ENCODE results near the gene SMIM15. TPM values are rescaled to one million over a fixed set of nuclear protein-coding genes. Genes with fewer than 3 reads are reported as not detected.

Gene SMIM15
- total RNA-seq, 6 donors from 2014 or later = 6.4 to 51.1 (median 35.3) TPM

DNA sequence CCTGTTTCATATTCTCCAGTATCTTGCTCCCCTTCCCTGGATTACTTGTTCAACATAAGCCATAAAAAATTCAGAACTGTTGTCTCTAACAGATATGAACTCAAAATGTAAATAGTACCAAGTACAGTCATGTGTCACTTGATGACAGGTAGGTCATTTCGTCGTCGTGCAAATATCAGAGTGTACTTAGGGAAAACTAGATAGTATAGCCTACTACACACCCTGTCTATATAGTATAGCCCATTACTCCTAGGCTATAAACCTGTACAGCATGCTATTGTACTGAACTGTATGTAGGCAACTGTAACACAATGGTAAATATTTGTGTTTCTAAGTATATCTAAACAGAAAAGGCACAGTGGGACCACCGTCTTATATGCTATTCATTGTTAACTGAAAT, 39.1 kb downstream of the SMIM15 start:
- Histone ChIP-seq H3K27me3 (no peaks in the 10 kb centered on the region), H3K36me3 (no peaks in the 10 kb centered on the region), H3K27ac (no peak overlapping the region), H3K4me1 (no peaks in the 10 kb centered on the region), H3K9me3 (no peaks in the 10 kb centered on the region), H3K4me3 (no peak overlapping the region)
- WGBS, 2 donors = 83% methylated on average over 4 of the region's 4 CpGs
- no peak for TF ChIP-seq POLR2A (IDR thresholded peaks at IDR 0.05)
- no peak for TF ChIP-seq POLR2AphosphoS5 (IDR thresholded peaks at IDR 0.05)
- TF ChIP-seq, protein P1, sequence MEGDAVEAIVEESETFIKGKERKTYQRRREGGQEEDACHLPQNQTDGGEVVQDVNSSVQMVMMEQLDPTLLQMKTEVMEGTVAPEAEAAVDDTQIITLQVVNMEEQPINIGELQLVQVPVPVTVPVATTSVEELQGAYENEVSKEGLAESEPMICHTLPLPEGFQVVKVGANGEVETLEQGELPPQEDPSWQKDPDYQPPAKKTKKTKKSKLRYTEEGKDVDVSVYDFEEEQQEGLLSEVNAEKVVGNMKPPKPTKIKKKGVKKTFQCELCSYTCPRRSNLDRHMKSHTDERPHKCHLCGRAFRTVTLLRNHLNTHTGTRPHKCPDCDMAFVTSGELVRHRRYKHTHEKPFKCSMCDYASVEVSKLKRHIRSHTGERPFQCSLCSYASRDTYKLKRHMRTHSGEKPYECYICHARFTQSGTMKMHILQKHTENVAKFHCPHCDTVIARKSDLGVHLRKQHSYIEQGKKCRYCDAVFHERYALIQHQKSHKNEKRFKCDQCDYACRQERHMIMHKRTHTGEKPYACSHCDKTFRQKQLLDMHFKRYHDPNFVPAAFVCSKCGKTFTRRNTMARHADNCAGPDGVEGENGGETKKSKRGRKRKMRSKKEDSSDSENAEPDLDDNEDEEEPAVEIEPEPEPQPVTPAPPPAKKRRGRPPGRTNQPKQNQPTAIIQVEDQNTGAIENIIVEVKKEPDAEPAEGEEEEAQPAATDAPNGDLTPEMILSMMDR (IDR thresholded peaks at IDR 0.05) = no peak
- TF ChIP-seq EP300 (IDR thresholded peaks at IDR 0.05) = no peak
- ATAC-seq (ENCODE audit: low FRiP score in 2 of 2) (no peak), DNase-seq (no peak)

DNA sequence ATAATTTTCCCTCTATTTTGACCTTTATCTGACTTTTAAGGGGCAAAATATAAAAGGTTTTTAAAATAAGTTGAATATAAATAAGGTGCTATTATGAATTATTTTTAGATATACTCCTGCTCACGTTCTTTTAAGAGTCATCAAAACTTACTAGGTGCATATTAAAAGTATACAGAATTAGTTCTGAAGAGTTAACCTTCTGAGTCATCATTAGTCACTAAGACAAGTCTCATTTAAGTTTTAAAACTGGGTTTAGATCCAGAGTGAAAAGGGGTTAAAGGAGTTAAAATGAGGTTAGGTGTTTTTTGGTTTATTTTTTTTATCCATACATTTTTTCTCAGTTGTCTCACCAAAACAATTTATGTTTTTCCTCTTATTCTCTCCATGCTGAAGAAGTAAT, 41.7 kb downstream of the SMIM15 start:
- WGBS, 2 donors = 69 to 79% methylated on average over 1 of the region's 1 CpG

DNA sequence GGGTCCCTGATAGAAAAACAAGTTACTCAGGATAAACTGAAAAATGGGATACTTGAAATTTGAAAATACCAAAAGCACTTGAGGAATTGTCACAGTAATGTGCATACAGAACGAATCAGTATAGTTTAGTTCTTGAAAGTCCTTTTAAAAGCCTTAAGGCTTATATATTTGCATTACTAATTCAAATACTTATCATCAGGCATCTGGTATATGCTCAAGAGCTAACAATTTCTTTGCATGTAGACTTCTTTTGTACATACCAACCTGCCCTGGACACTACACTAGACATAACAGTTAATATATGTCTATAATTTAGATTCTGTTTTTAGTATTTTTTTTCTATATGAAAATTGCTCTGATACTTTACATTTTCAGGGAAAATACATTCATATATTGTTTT, 43.2 kb downstream of the SMIM15 start:
- H3K4me3 ChIP-seq = no peak overlapping the region
- H3K27me3 ChIP-seq = no peaks in the 10 kb centered on the region
- no peaks in the 10 kb centered on the region for H3K4me1 ChIP-seq
- H3K9me3 ChIP-seq = no peaks in the 10 kb centered on the region
- ATAC-seq (ENCODE audit: low FRiP score in 2 of 2) = no peak
- TF ChIP-seq EP300 (IDR thresholded peaks at IDR 0.05) (no peak), POLR2AphosphoS5 (IDR thresholded peaks at IDR 0.05) (no peak), POLR2A (IDR thresholded peaks at IDR 0.05) (no peak)
- TF ChIP-seq, protein P1 (IDR thresholded peaks at IDR 0.05) = no peak
- WGBS, 2 donors = 64 to 75% methylated on average over 1 of the region's 1 CpG
- DNase-seq = no peak
- H3K27ac ChIP-seq = no peak overlapping the region
- no peaks in the 10 kb centered on the region for H3K36me3 ChIP-seq

More for the DNA sequence above, 41.7 kb downstream of the SMIM15 start:
- DNase-seq = no peak
- Histone ChIP-seq H3K4me1 (no peaks in the 10 kb centered on the region), H3K27ac (no peak overlapping the region), H3K27me3 (no peaks in the 10 kb centered on the region), H3K9me3 (no peaks in the 10 kb centered on the region), H3K4me3 (no peak overlapping the region), H3K36me3 (no peaks in the 10 kb centered on the region)
- TF ChIP-seq EP300 (IDR thresholded peaks at IDR 0.05) (no peak), POLR2A (IDR thresholded peaks at IDR 0.05) (no peak), POLR2AphosphoS5 (IDR thresholded peaks at IDR 0.05) (no peak)
- TF ChIP-seq, protein P1 (IDR thresholded peaks at IDR 0.05) = no peak
- ATAC-seq (ENCODE audit: low FRiP score in 2 of 2) = no peak

DNA sequence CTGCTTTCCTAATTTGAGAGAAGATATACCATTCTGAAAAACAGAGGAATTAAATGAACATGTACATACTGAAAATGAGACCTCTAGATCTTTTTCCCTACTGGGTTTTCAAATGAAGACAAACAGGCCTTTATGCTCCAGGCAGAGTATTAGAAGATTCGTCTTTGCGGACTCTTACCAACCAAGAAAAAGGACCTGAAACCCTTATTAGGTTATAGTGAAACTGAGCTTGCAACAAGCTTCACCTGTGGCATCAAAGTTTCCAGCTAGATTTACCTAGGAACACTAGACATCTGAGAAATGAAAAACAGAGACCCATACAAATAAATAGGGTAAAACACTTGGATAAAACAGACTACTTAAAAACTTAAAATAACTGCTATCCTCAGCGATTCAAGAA, 46.3 kb downstream of the SMIM15 start:
- ATAC-seq (ENCODE audit: low FRiP score in 2 of 2) = no peak
- H3K9me3 ChIP-seq = peaks cover 0 to 4% (median 0%) of the 10 kb centered on the region in 4 donors
- DNase-seq = no peak
- H3K27me3 ChIP-seq = no peaks in the 10 kb centered on the region
- H3K4me3 ChIP-seq = no peak overlapping the region
- TF ChIP-seq POLR2A (IDR thresholded peaks at IDR 0.05) = no peak
- TF ChIP-seq POLR2AphosphoS5 (IDR thresholded peaks at IDR 0.05) = no peak
- TF ChIP-seq, protein P1 (IDR thresholded peaks at IDR 0.05) = no peak
- TF ChIP-seq EP300 (IDR thresholded peaks at IDR 0.05) = no peak
- H3K4me1 ChIP-seq = no peaks in the 10 kb centered on the region
- H3K27ac ChIP-seq = no peak overlapping the region
- WGBS, 2 donors = 93 to 98% methylated on average over 3 of the region's 3 CpGs
- H3K36me3 ChIP-seq = no peaks in the 10 kb centered on the region

DNA sequence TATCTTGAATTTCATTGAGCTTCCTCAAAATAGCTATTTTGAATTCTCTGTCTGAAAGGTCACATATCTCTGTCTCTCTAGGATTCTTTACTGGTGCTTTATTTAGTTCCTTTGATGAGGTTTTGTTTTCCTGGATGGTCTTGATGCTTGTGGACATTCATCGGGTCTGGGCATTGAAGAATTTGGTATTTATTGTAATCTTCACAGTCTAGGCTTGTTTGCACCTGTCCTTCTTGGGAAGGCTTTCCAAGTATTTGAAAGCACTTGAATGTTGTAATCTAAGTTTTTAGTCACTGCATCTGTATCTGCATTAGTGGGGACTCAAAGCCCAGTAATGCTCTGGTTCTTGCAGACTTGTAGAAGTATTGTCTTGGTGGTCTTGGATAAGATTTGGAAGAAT, 47.8 kb downstream of the SMIM15 start:
- no peak for ATAC-seq (ENCODE audit: low FRiP score in 2 of 2)
- 90 to 100% methylated on average over 1 of the region's 1 CpG for WGBS, 2 donors
- no peak overlapping the region for H3K27ac ChIP-seq
- H3K9me3 ChIP-seq = peaks cover 0 to 4% (median 0%) of the 10 kb centered on the region in 4 donors
- TF ChIP-seq, protein P1 (IDR thresholded peaks at IDR 0.05) = no peak
- TF ChIP-seq EP300 (IDR thresholded peaks at IDR 0.05) (no peak), POLR2AphosphoS5 (IDR thresholded peaks at IDR 0.05) (no peak), POLR2A (IDR thresholded peaks at IDR 0.05) (no peak)
- no peaks in the 10 kb centered on the region for H3K36me3 ChIP-seq
- no peaks in the 10 kb centered on the region for H3K4me1 ChIP-seq
- H3K4me3 ChIP-seq = no peak overlapping the region
- DNase-seq = no peak
- no peaks in the 10 kb centered on the region for H3K27me3 ChIP-seq

Measured in upper lobe of left lung (tissue), 6 donors.